SU-DHL-6 (cell line): ENCODE measurements around the gene HP.
"Not testable (repeated sequence)": the region's sequence is repeated elsewhere in the genome, so short reads cannot be mapped to it uniquely, and the experiment has no call there.

ENCODE experiments used
- H2AFZ ChIP-seq: fragments of 200-600 bp; sonication (generic); 2 replicates; pipeline ENCODE4 v1.6.1; 2014; ENCODE audit warnings: low read depth, mild to moderate bottlenecking, moderate library complexity, mixed read lengths, antibody characterized with exemption, low read length; ENCODE audit not compliant: severe bottlenecking
- H3F3A ChIP-seq: fragments of 200-600 bp; shearing (Covaris generic); 2 replicates; pipeline ENCODE4 v1.6.0; 2016; ENCODE audit warnings: antibody characterized with exemption, mild to moderate bottlenecking; ENCODE audit not compliant: insufficient read depth
- H3K27ac ChIP-seq: fragments of 200-600 bp; sonication (generic); 2 replicates; pipeline ENCODE4 v1.5.1; 2016; ENCODE audit warnings: low read depth, mild to moderate bottlenecking, low read length, moderate library complexity, mixed read lengths
- H3K27me3 ChIP-seq: fragments of 200-600 bp; sonication (generic), shearing (Covaris generic); 2 replicates; pipeline ENCODE4 v1.6.0; 2014; ENCODE audit warnings: mild to moderate bottlenecking, low read length
- H3K36me3 ChIP-seq: fragments of 200-600 bp; sonication (generic); 2 replicates; pipeline ENCODE4 v1.6.1; 2014; ENCODE audit warnings: mild to moderate bottlenecking, low read length, mixed read lengths
- H3K4me2 ChIP-seq: fragments of 300-600, 200-600 bp; shearing (Covaris generic), sonication (generic); 2 replicates; pipeline ENCODE4 v1.6.0; 2014; ENCODE audit warnings: low read length, low read depth, mild to moderate bottlenecking; ENCODE audit not compliant: poor library complexity, severe bottlenecking
- H3K4me3 ChIP-seq: fragments of 200-600 bp; sonication (generic); 2 replicates; pipeline ENCODE4 v1.5.1; 2014; ENCODE audit warnings: antibody characterized with exemption, low read length, mild to moderate bottlenecking, mixed read lengths; ENCODE audit not compliant: insufficient read depth, poor library complexity, severe bottlenecking
- H3K79me2 ChIP-seq: fragments of 200-600 bp; sonication (generic); 2 replicates; pipeline ENCODE4 v1.6.1; 2014; ENCODE audit warnings: mild to moderate bottlenecking, low read length, moderate library complexity; ENCODE audit not compliant: insufficient read depth
- H3K9ac ChIP-seq: fragments of 200-600 bp; sonication (generic); 2 replicates; pipeline ENCODE4 v1.7.0; 2014; ENCODE audit warnings: mild to moderate bottlenecking, low read length
- H3K9me2 ChIP-seq: fragments of 200-600 bp; sonication (generic); replicated peaks from 2 replicates; pipeline ENCODE4 v1.6.1; 2014; ENCODE audit warnings: low read length; ENCODE audit not compliant: insufficient read depth
- H3K9me3 ChIP-seq: fragments of 200-600 bp; sonication (generic); 2 replicates; pipeline ENCODE4 v1.6.1; 2014; ENCODE audit warnings: low read length, mixed read lengths; ENCODE audit not compliant: insufficient read depth
- H4K20me1 ChIP-seq: fragments of 200-600 bp; sonication (generic); 2 replicates; pipeline ENCODE4 v1.6.1; 2014; ENCODE audit warnings: low read depth, mild to moderate bottlenecking, antibody characterized with exemption, low read length, moderate library complexity, mixed read lengths
- CTCF ChIP-seq: fragments of 200-600 bp; sonication (generic); IDR thresholded peaks from one replicate; pipeline ENCODE4 v1.5.1; 2017; ENCODE audit warnings: antibody characterized with exemption, mild to moderate bottlenecking, low read length, moderate library complexity; ENCODE audit not compliant: insufficient read depth, poor library complexity, severe bottlenecking
- EZH2phosphoT487 ChIP-seq: fragments of 200-600 bp; sonication (generic), shearing (Covaris generic); conservative IDR thresholded peaks from 2 replicates; pipeline ENCODE4 v1.6.1; 2018; ENCODE audit warnings: mild to moderate bottlenecking, antibody characterized with exemption, low read length, moderate library complexity, mixed read lengths

Gene HP

GRCh38 chr16:72055911-72056310, 1.6 kb downstream of the HP start:
- no peak for TF ChIP-seq CTCF
- no peak for TF ChIP-seq EZH2phosphoT487
- Histone ChIP-seq H4K20me1 (no peaks in the 10 kb centered on the region), H3K9ac (no peak overlapping the region), H3K27ac (no peak overlapping the region), H3F3A (no peaks in the 10 kb centered on the region), H3K4me2 (no peak overlapping the region), H3K79me2 (no peaks in the 10 kb centered on the region), H3K4me3 (no peak overlapping the region), H3K9me3 (no peaks in the 10 kb centered on the region), H3K36me3 (no peaks in the 10 kb centered on the region), H2AFZ (no peak overlapping the region), H3K27me3 (no peaks in the 10 kb centered on the region), H3K9me2 (no peaks in the 10 kb centered on the region)

GRCh38 chr16:72057313-72057712, 3.0 kb downstream of the HP start:
- H3K9me3 ChIP-seq, H2AFZ ChIP-seq, H3K9ac ChIP-seq, H4K20me1 ChIP-seq, H3K27me3 ChIP-seq, H3K27ac ChIP-seq, H3F3A ChIP-seq, H3K36me3 ChIP-seq, H3K9me2 ChIP-seq, H3K4me3 ChIP-seq, H3K79me2 ChIP-seq, H3K4me2 ChIP-seq: not testable (repeated sequence)

- H3K27ac ChIP-seq, H3K4me2 ChIP-seq, H3K27me3 ChIP-seq, H3K9me3 ChIP-seq, H4K20me1 ChIP-seq, H3K4me3 ChIP-seq, H3F3A ChIP-seq, H3K9ac ChIP-seq, H3K36me3 ChIP-seq, H3K79me2 ChIP-seq, H3K9me2 ChIP-seq, H2AFZ ChIP-seq: not testable (repeated sequence)
These were observed 4.8 kb downstream of the HP start for GRCh38 chr16:72059060-72059459.

GRCh38 chr16:72060405-72060804, 6.1 kb downstream of the HP start:
- H3K79me2 ChIP-seq, result no peaks in the 10 kb centered on the region
- no peak overlapping the region for H3K27ac ChIP-seq
- TF ChIP-seq CTCF, result no peak
- no peak for TF ChIP-seq EZH2phosphoT487
- no peaks in the 10 kb centered on the region for H3K27me3 ChIP-seq
- no peaks in the 10 kb centered on the region for H3K36me3 ChIP-seq
- H4K20me1 ChIP-seq, result no peaks in the 10 kb centered on the region
- no peak overlapping the region for H3K9ac ChIP-seq
- H3K9me3 ChIP-seq, result no peaks in the 10 kb centered on the region
- no peaks in the 10 kb centered on the region for H3K9me2 ChIP-seq
- no peaks in the 10 kb centered on the region for H3F3A ChIP-seq
- no peak overlapping the region for H3K4me3 ChIP-seq
- no peak overlapping the region for H2AFZ ChIP-seq
- H3K4me2 ChIP-seq, result no peak overlapping the region
